Neuronal stem cell (in vitro differentiated cells): ENCODE measurements around the gene KNOP1.
A peak's percentile ranks its signal among the peaks of the same experiment; 100 is the strongest.

ENCODE experiments used
- DNase-seq: peaks from one replicate; pipeline ENCODE4 v3.0.0-alpha.2; 2013; ENCODE audit warnings: low spot score
- H2AFZ ChIP-seq: one replicate; pipeline ENCODE4 v1.6.1; 2013; ENCODE audit warnings: mild to moderate bottlenecking, low read length, inconsistent platforms
- H2AK5ac ChIP-seq: 2 replicates; pipeline ENCODE4 v1.6.1; 2013; ENCODE audit warnings: low read depth, mild to moderate bottlenecking, inconsistent platforms, low read length, moderate library complexity, mixed read lengths
- H2BK120ac ChIP-seq: 2 replicates; pipeline ENCODE4 v1.6.1; 2013; ENCODE audit warnings: low read depth, mild to moderate bottlenecking, inconsistent platforms, low read length, moderate library complexity, mixed read lengths
- H2BK12ac ChIP-seq: one replicate; pipeline ENCODE4 v1.6.1; 2013; ENCODE audit warnings: low read length, inconsistent platforms
- H2BK15ac ChIP-seq: 2 replicates; pipeline ENCODE4 v1.6.1; 2013; ENCODE audit warnings: mild to moderate bottlenecking, low read length, inconsistent platforms, mixed read lengths
- H2BK5ac ChIP-seq: one replicate; pipeline ENCODE4 v1.6.1; 2013; ENCODE audit warnings: inconsistent platforms, mild to moderate bottlenecking, low read length, moderate library complexity
- H3K14ac ChIP-seq: one replicate; pipeline ENCODE4 v1.6.1; 2013; ENCODE audit warnings: low read length, inconsistent platforms
- H3K18ac ChIP-seq: 2 replicates; pipeline ENCODE4 v1.6.1; 2013; ENCODE audit warnings: low read length, inconsistent platforms
- H3K23ac ChIP-seq: 2 replicates; pipeline ENCODE4 v1.6.1; 2013; ENCODE audit warnings: low read depth, mild to moderate bottlenecking, mixed read lengths, low read length, inconsistent platforms; ENCODE audit not compliant: poor library complexity
- H3K27ac ChIP-seq: replicated peaks from 3 replicates; pipeline ENCODE4 v1.5.1; 2013; ENCODE audit warnings: low read length, inconsistent platforms
- H3K27me3 ChIP-seq, 3 experiments: 2 replicates each; pipeline ENCODE4 v1.6.1; 2013; ENCODE audit warnings: low read length in 3 of 3, mild to moderate bottlenecking in 2 of 3, inconsistent platforms in 1 of 3, low read depth in 1 of 3, mixed read lengths in 1 of 3, moderate library complexity in 1 of 3; ENCODE audit not compliant: control insufficient read depth in 3 of 3, insufficient read depth in 3 of 3
- H3K36me3 ChIP-seq, 2 donors: replicated peaks in 1 of 2; 2 replicates each; pipeline ENCODE4 v1.6.1; 2013; ENCODE audit warnings: low read length in 2 of 2; ENCODE audit not compliant: control insufficient read depth in 2 of 2, insufficient read depth in 2 of 2
- H3K4ac ChIP-seq: 2 replicates; pipeline ENCODE4 v1.6.1; 2013; ENCODE audit warnings: inconsistent platforms, mild to moderate bottlenecking, low read length, moderate library complexity
- H3K4me1 ChIP-seq, 2 donors: 1 replicate in 1 of 2; 2 replicates in 1 of 2; pipeline ENCODE4 v1.6.1; 2013; ENCODE audit warnings: low read length in 2 of 2, low read depth in 1 of 2; ENCODE audit not compliant: control insufficient read depth in 2 of 2, insufficient read depth in 1 of 2
- H3K4me2 ChIP-seq: one replicate; pipeline ENCODE4 v1.6.1; 2013; ENCODE audit warnings: mild to moderate bottlenecking, low read length, inconsistent platforms; ENCODE audit not compliant: insufficient read depth, poor library complexity, severe bottlenecking
- H3K4me3 ChIP-seq, 2 donors: 2 replicates each; pipeline ENCODE4 v1.5.1; 2013; ENCODE audit warnings: low read length in 2 of 2, mild to moderate bottlenecking in 2 of 2, inconsistent platforms in 1 of 2, moderate library complexity in 1 of 2
- H3K79me1 ChIP-seq: one replicate; pipeline ENCODE4 v1.6.1; 2013; ENCODE audit warnings: low read depth, mild to moderate bottlenecking, inconsistent platforms, low read length, moderate library complexity
- H3K9ac ChIP-seq: one replicate; pipeline ENCODE4 v1.6.1; 2013; ENCODE audit warnings: mild to moderate bottlenecking, low read depth, low read length, inconsistent platforms; ENCODE audit not compliant: poor library complexity
- H3K9me3 ChIP-seq, 2 donors: replicated peaks in 1 of 2; 2 replicates each; pipeline versions ENCODE3 to v1.6.1; 2013; ENCODE audit warnings: low read length in 2 of 2, mild to moderate bottlenecking in 2 of 2, inconsistent platforms in 1 of 2, low read depth in 1 of 2, mixed read lengths in 1 of 2, moderate library complexity in 1 of 2; ENCODE audit not compliant: control insufficient read depth in 2 of 2, insufficient read depth in 1 of 2
- H4K8ac ChIP-seq: one replicate; pipeline ENCODE4 v1.6.1; 2013; ENCODE audit warnings: low read depth, mild to moderate bottlenecking, inconsistent platforms, low read length, moderate library complexity
- H4K91ac ChIP-seq: one replicate; pipeline ENCODE4 v1.6.1; 2013; ENCODE audit warnings: low read length, low read depth, mild to moderate bottlenecking, inconsistent platforms; ENCODE audit not compliant: poor library complexity
- WGBS, 2 donors: extraction: QIAGEN DNeasy Blood & Tissue Kit; methylation state at CpG; one replicate each; pipeline ENCODE4 v1.1.7; 2013; ENCODE audit warnings: missing lambda C conversion rate in 2 of 2, mixed read lengths in 1 of 2; ENCODE audit not compliant: insufficient read length in 2 of 2, insufficient replicate concordance in 1 of 2; ENCODE audit errors: extremely low coverage in 2 of 2; 5-methylcytosine and 5-hydroxymethylcytosine counted together

The KNOP1 gene

DNA sequence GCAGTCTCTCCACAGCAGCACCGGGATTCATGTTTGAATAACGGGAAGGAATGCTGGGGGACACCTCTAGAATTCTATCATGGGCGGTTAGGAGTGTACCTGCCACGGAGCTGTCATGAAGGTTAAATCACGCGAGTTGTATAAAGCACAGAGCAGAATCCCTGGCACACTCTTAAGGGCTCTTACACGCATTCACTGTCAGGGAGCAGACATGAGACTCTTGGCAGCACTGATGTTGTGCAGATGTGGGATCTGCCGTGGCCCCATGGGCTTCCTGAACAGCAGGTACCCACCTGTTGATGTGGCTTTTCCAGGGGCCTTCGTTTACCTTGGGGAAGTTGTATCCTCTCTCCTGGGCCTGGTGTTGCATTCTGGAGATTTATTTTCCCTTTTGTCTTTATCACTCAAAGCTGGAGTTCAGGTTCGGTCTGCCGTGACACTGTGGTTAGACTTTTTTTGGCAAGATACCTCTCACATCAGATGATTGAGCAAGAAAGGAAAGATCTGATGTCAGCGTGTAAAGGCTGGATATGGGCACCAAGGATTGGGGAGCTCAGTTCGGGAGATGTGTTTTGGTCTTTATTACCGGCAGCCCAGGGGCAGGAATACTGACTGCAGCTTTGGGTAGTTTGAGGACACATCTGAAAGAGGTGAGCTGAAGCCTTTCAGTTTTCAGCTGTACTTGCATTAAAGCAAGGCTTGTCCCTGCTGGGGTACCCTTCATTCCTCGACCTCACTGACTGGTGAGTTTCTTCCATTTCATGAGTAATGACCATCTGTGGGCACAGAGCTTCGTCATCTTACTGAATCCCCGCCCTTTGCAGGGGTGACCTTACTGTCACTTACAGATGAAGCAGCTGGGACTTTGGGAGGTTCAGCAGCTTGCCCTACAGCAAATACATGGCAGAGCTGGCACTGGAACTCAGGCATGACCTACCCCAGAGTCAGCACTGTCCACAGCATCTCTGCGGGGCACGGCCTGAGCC is 19.3 kb downstream of the KNOP1 start:
- H3K9ac ChIP-seq, result no peak overlapping the region
- H3K9me3 ChIP-seq, result peaks cover 0 to 4% of the 10 kb centered on the region in 2 donors
- peaks cover 7% of the 10 kb centered on the region for H3K79me1 ChIP-seq
- no peak overlapping the region for H3K4ac ChIP-seq
- no peak overlapping the region for H3K14ac ChIP-seq
- H4K8ac ChIP-seq, result peak overlapping the region; percentile 23
- H2BK12ac ChIP-seq, result no peak overlapping the region
- no peaks in the 10 kb centered on the region for H3K27me3 ChIP-seq
- no peak overlapping the region for H3K27ac ChIP-seq
- no peak overlapping the region for H3K4me3 ChIP-seq
- no peak for DNase-seq
- no peak overlapping the region for H4K91ac ChIP-seq
- H2AFZ ChIP-seq, result no peak overlapping the region
- H2AK5ac ChIP-seq, result no peak overlapping the region
- WGBS, 2 donors, result no CpG with 5 or more reads among the region's 19 CpGs
- H3K4me2 ChIP-seq, result no peak overlapping the region
- H2BK15ac ChIP-seq, result no peak overlapping the region
- H2BK5ac ChIP-seq, result no peak overlapping the region
- H3K23ac ChIP-seq, result peak overlapping the region; percentile 32
- H2BK120ac ChIP-seq, result no peak overlapping the region
- no peak overlapping the region for H3K18ac ChIP-seq
- H3K4me1 ChIP-seq, result no peaks in the 10 kb centered on the region
- H3K36me3 ChIP-seq, result peaks cover 33 to 89% of the 10 kb centered on the region in 2 donors

- Histone ChIP-seq H2BK5ac (no peak overlapping the region), H3K4me1 (no peaks in the 10 kb centered on the region), H3K18ac (no peak overlapping the region), H3K23ac (no peak overlapping the region), H3K79me1 (peaks cover 4% of the 10 kb centered on the region), H3K9ac (no peak overlapping the region), H3K9me3 (peaks cover 0 to 4% of the 10 kb centered on the region in 2 donors), H3K4me3 (no peak overlapping the region), H3K27ac (no peak overlapping the region), H2BK15ac (no peak overlapping the region), H3K14ac (no peak overlapping the region), H2BK12ac (no peak overlapping the region), H4K8ac (no peak overlapping the region), H3K4ac (no peak overlapping the region), H4K91ac (no peak overlapping the region), H3K36me3 (peaks cover 26 to 87% of the 10 kb centered on the region in 2 donors), H2AK5ac (no peak overlapping the region), H2AFZ (no peak overlapping the region), H3K27me3 (no peaks in the 10 kb centered on the region), H2BK120ac (no peak overlapping the region), H3K4me2 (no peak overlapping the region)
- DNase-seq, result no peak
- no CpG with 5 or more reads among the region's 8 CpGs for WGBS, 2 donors
Observed at GRCh38 chr16:19697756-19698318, 20.2 kb downstream of the KNOP1 start.

GRCh38 chr16:19696961-19697360 is 21.1 kb downstream of the KNOP1 start:
- peak overlapping the region; percentile 16 for H3K23ac ChIP-seq
- no peak for DNase-seq
- no peak overlapping the region for H2AK5ac ChIP-seq
- H2BK12ac ChIP-seq, result no peak overlapping the region
- H3K4me1 ChIP-seq, result no peaks in the 10 kb centered on the region
- no peak overlapping the region for H3K4me3 ChIP-seq
- WGBS, 2 donors, result no CpG with 5 or more reads among the region's 15 CpGs
- no peak overlapping the region for H3K4me2 ChIP-seq
- no peaks in the 10 kb centered on the region for H3K27me3 ChIP-seq
- H3K9ac ChIP-seq, result no peak overlapping the region
- no peak overlapping the region for H2BK15ac ChIP-seq
- peaks cover 4% of the 10 kb centered on the region for H3K79me1 ChIP-seq
- no peak overlapping the region for H2BK5ac ChIP-seq
- no peak overlapping the region for H2AFZ ChIP-seq
- no peak overlapping the region for H3K14ac ChIP-seq
- H3K4ac ChIP-seq, result no peak overlapping the region
- H2BK120ac ChIP-seq, result no peak overlapping the region
- H4K91ac ChIP-seq, result no peak overlapping the region
- no peak overlapping the region for H3K18ac ChIP-seq
- H3K27ac ChIP-seq, result no peak overlapping the region
- H4K8ac ChIP-seq, result no peak overlapping the region
- H3K36me3 ChIP-seq, result peaks cover 25 to 84% of the 10 kb centered on the region in 2 donors
- peaks cover 0 to 4% of the 10 kb centered on the region in 2 donors for H3K9me3 ChIP-seq

DNA sequence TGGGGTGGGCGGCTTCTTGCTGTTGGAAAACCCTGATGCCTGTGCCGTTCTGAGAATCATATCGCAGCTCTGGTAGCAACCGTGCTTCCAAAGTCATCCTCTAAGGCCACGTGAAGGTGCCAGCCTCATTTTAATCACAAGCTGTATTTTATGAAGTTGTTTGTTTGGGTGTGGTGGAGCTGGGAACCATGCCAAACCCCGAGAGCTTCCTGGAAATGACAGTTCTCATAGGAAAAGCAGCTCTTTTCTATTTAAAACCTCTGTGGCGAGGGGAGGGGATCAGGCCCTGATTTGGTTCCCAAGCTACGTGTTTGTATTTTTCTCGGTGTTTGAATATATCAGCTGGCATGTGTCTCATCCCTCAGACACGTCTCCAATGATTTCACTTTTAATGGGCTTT is 21.7 kb downstream of the KNOP1 start:
- Histone ChIP-seq H3K4me3 (no peak overlapping the region), H4K91ac (no peak overlapping the region), H4K8ac (no peak overlapping the region), H3K79me1 (peaks cover 4% of the 10 kb centered on the region), H2BK12ac (no peak overlapping the region), H2AFZ (no peak overlapping the region), H3K9ac (no peak overlapping the region), H3K4me2 (no peak overlapping the region), H2BK120ac (no peak overlapping the region), H2AK5ac (no peak overlapping the region), H2BK5ac (no peak overlapping the region), H3K23ac (no peak overlapping the region), H3K27me3 (no peaks in the 10 kb centered on the region), H3K4me1 (no peaks in the 10 kb centered on the region), H2BK15ac (no peak overlapping the region), H3K27ac (no peak overlapping the region), H3K14ac (no peak overlapping the region), H3K9me3 (peaks cover 0 to 4% of the 10 kb centered on the region in 2 donors), H3K18ac (no peak overlapping the region), H3K36me3 (peaks cover 28 to 85% of the 10 kb centered on the region in 2 donors), H3K4ac (no peak overlapping the region)
- DNase-seq, result no peak
- no CpG with 5 or more reads among the region's 10 CpGs for WGBS, 2 donors
